ENCODE results near the gene PTGS1.

GRCh38 chr9:122332083-122332482 lies 38.7 kb upstream of the PTGS1 start:
- TF ChIP-seq, protein P1, sequence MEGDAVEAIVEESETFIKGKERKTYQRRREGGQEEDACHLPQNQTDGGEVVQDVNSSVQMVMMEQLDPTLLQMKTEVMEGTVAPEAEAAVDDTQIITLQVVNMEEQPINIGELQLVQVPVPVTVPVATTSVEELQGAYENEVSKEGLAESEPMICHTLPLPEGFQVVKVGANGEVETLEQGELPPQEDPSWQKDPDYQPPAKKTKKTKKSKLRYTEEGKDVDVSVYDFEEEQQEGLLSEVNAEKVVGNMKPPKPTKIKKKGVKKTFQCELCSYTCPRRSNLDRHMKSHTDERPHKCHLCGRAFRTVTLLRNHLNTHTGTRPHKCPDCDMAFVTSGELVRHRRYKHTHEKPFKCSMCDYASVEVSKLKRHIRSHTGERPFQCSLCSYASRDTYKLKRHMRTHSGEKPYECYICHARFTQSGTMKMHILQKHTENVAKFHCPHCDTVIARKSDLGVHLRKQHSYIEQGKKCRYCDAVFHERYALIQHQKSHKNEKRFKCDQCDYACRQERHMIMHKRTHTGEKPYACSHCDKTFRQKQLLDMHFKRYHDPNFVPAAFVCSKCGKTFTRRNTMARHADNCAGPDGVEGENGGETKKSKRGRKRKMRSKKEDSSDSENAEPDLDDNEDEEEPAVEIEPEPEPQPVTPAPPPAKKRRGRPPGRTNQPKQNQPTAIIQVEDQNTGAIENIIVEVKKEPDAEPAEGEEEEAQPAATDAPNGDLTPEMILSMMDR (conservative IDR thresholded peaks at IDR 0.05): no peak
- no peak for TF ChIP-seq EZH2 (IDR thresholded peaks at IDR 0.05; ENCODE audit: low read depth)
